Neural progenitor cell (in vitro differentiated cells): ENCODE results near the gene C20orf144. TPM values are rescaled to one million over a fixed set of nuclear protein-coding genes. Genes with fewer than 3 reads are reported as not detected.

ENCODE experiments used
- DNase-seq: peaks from one replicate; pipeline ENCODE4 v3.0.0-alpha.2; 2016; ENCODE audit warnings: low spot score
- H2AFZ ChIP-seq: fragments of 200-600 bp; sonication (generic); replicated peaks from 2 replicates; pipeline ENCODE4 v1.6.1; 2016; ENCODE audit warnings: antibody characterized with exemption
- H3F3A ChIP-seq: fragments of 200-600 bp; sonication (generic); 2 replicates; pipeline ENCODE4 v1.6.1; 2016; ENCODE audit warnings: antibody characterized with exemption, low read depth
- H3K27ac ChIP-seq: fragments of 200-600 bp; sonication (generic); 2 replicates; pipeline ENCODE4 v1.5.1; 2016; ENCODE audit warnings: mild to moderate bottlenecking
- H3K27me3 ChIP-seq: fragments of 200-600 bp; sonication (generic); 2 replicates; pipeline ENCODE4 v1.6.1; 2016; ENCODE audit warnings: mild to moderate bottlenecking, moderate library complexity
- H3K36me3 ChIP-seq: fragments of 200-600 bp; sonication (generic); 2 replicates; pipeline ENCODE4 v1.5.1; 2016
- H3K4me1 ChIP-seq: fragments of 200-600 bp; sonication (generic); 2 replicates; pipeline ENCODE4 v1.6.1; 2016; ENCODE audit warnings: mixed run types
- H3K4me2 ChIP-seq: fragments of 200-600 bp; sonication (generic); 2 replicates; pipeline ENCODE4 v1.6.1; 2016
- H3K4me3 ChIP-seq: fragments of 200-600 bp; sonication (generic); 2 replicates; pipeline ENCODE4 v1.5.1; 2016
- H3K79me2 ChIP-seq: fragments of 200-600 bp; sonication (generic); 2 replicates; pipeline ENCODE4 v1.6.1; 2016; ENCODE audit warnings: low read depth
- H3K9ac ChIP-seq: fragments of 200-600 bp; sonication (generic); 2 replicates; pipeline ENCODE4 v1.6.1; 2016
- H3K9me3 ChIP-seq: fragments of 200-600 bp; sonication (generic); 2 replicates; pipeline ENCODE4 v1.5.1; 2016; ENCODE audit warnings: low read depth
- H4K20me1 ChIP-seq: fragments of 200-600 bp; sonication (generic); 2 replicates; pipeline ENCODE4 v1.6.1; 2016; ENCODE audit warnings: low read depth
- H3K27ac Mint-ChIP-seq: 3 replicates; pipeline ENCODE4 v1.8.0; 2021; ENCODE audit warnings: mixed read lengths
- H3K27me3 Mint-ChIP-seq: 2 replicates; pipeline ENCODE4 v1.8.0; 2022; ENCODE audit warnings: low read depth, mild to moderate bottlenecking, inconsistent platforms, moderate library complexity, mixed read lengths; ENCODE audit not compliant: insufficient read depth
- H3K36me3 Mint-ChIP-seq: 3 replicates; pipeline ENCODE4 v1.8.0; 2021; ENCODE audit warnings: mixed read lengths
- H3K4me1 Mint-ChIP-seq: 3 replicates; pipeline ENCODE4 v1.8.0; 2021; ENCODE audit warnings: mixed read lengths
- H3K4me3 Mint-ChIP-seq: 3 replicates; pipeline ENCODE4 v1.8.0; 2021; ENCODE audit warnings: mild to moderate bottlenecking, moderate library complexity, mixed read lengths
- H3K9me3 Mint-ChIP-seq: 3 replicates; pipeline ENCODE4 v1.8.0; 2020; ENCODE audit warnings: mixed read lengths
- CTCF ChIP-seq: fragments of 200-600 bp; sonication (generic); IDR thresholded peaks from 2 replicates; pipeline ENCODE4 v1.5.1; 2017; ENCODE audit warnings: antibody characterized with exemption, mild to moderate bottlenecking
- EZH2 ChIP-seq: fragments of 200-600 bp; sonication (generic); IDR thresholded peaks from 2 replicates; pipeline ENCODE4 v1.6.1; 2017; ENCODE audit warnings: antibody characterized with exemption, mild to moderate bottlenecking, moderate library complexity
- EZH2phosphoT487 ChIP-seq: fragments of 200-600 bp; sonication (generic); IDR thresholded peaks from 2 replicates; pipeline ENCODE4 v1.6.1; 2017; ENCODE audit warnings: antibody characterized with exemption
- total RNA-seq: library from RNA; depleted of rRNA; stranded (reverse); fragments of >200 nt; gene quantifications from 2 replicates; pipeline ENCODE4 v1.2.3, GENCODE V29; 2015; ENCODE audit warnings: low replicate concordance

The C20orf144 gene
- total RNA-seq, 1 donor from 2014 or later: not detected

DNA sequence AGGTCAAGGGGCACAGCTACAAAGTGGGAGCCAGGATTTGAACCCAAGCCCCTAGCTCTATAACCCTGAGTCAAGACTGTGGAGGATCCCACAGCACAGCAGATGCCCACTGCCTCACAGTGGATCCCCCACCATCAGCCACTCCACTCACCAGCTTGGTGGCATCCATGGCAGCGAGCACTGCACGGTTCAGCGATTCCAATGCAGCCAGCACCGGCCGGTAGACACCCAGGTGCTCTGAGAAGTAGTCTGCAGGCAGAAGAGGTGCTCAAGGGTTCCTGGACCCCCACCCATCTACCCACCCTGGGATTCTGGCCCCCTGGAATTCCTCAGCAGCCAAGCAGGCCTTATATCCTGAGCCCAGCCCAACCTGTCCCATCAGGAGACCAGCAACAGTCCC is 7.1 kb downstream of the C20orf144 start:
- H3K79me2 ChIP-seq: no peaks in the 10 kb centered on the region
- H3K9ac ChIP-seq: no peak overlapping the region
- TF ChIP-seq EZH2phosphoT487 (no peak), CTCF (no peak), EZH2 (no peak)
- no peaks in the 10 kb centered on the region for H3K9me3 ChIP-seq
- H3K36me3 ChIP-seq: no peaks in the 10 kb centered on the region
- Mint-ChIP-seq H3K36me3 (peaks cover 19% of the 10 kb centered on the region), H3K4me1 (peaks cover 37% of the 10 kb centered on the region), H3K9me3 (no peaks in the 10 kb centered on the region), H3K27me3 (peaks cover 8% of the 10 kb centered on the region), H3K27ac (no peak overlapping the region), H3K4me3 (no peak overlapping the region)
- H2AFZ ChIP-seq: no peak overlapping the region
- no peak overlapping the region for H3K27ac ChIP-seq
- peaks cover 12% of the 10 kb centered on the region for H3K4me1 ChIP-seq
- no peak overlapping the region for H3K4me3 ChIP-seq
- DNase-seq: no peak
- H3F3A ChIP-seq: peaks cover 21% of the 10 kb centered on the region
- H3K27me3 ChIP-seq: peaks cover 10% of the 10 kb centered on the region
- no peak overlapping the region for H3K4me2 ChIP-seq
- H4K20me1 ChIP-seq: no peaks in the 10 kb centered on the region

GRCh38 chr20:33669873-33670640 is 7.9 kb downstream of the C20orf144 start:
- no peak overlapping the region for H3K27ac Mint-ChIP-seq
- Histone ChIP-seq H3K4me1 (peaks cover 17% of the 10 kb centered on the region), H3K36me3 (no peaks in the 10 kb centered on the region), H3K9me3 (no peaks in the 10 kb centered on the region), H3F3A (peaks cover 23% of the 10 kb centered on the region), H3K79me2 (no peaks in the 10 kb centered on the region), H3K4me2 (no peak overlapping the region), H3K27ac (no peak overlapping the region), H3K27me3 (peaks cover 10% of the 10 kb centered on the region), H3K4me3 (no peak overlapping the region), H2AFZ (no peak overlapping the region), H4K20me1 (peaks cover 7% of the 10 kb centered on the region), H3K9ac (no peak overlapping the region)
- H3K27me3 Mint-ChIP-seq: peaks cover 10% of the 10 kb centered on the region
- H3K9me3 Mint-ChIP-seq: no peaks in the 10 kb centered on the region
- peaks cover 19% of the 10 kb centered on the region for H3K36me3 Mint-ChIP-seq
- no peak for DNase-seq
- H3K4me1 Mint-ChIP-seq: peaks cover 34% of the 10 kb centered on the region
- H3K4me3 Mint-ChIP-seq: no peak overlapping the region
- TF ChIP-seq EZH2phosphoT487: no peak
- TF ChIP-seq CTCF: no peak
- TF ChIP-seq EZH2: no peak

DNA sequence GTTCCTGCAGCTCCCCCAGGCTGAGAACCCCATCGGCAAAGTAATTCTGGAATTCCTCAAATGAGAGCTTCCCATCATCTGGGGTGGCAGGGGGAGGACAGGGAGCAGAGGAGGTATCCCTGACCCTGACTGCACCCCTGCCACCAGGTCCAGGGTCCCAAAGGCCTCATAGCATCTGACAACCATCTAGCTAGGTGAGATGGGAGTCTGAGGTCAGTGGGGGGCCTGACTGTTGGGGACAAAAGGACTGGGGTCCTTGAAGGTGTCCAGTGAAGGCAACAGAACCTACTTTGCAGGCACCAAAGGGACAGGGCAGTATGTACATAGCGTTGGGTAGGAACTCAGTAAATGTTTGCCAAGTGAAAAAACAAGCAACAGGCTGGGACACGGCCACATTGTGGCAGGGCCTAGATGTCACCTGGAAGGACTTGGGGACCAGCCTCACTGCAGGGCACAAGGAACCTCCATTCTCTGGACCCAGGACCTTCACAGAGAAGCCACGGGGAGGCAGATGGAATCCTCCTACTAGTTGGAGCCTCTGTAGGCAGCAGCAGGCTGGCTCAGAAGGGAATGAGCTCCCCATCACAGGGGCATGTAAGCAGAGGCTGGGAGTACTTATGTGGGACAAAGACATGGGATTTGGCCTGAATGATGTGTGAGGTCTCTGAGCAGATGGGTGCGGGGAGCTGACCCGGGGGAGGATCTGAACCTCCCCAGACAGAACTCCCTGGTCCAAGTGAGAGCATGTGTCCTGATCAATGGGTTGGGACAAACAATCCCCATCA is 8.8 kb downstream of the C20orf144 start:
- Histone ChIP-seq H4K20me1 (peaks cover 16% of the 10 kb centered on the region), H3K4me1 (peaks cover 23% of the 10 kb centered on the region), H3K9ac (no peak overlapping the region), H3K4me2 (no peak overlapping the region), H3K27me3 (peaks cover 10% of the 10 kb centered on the region), H3K27ac (no peak overlapping the region), H3F3A (peaks cover 30% of the 10 kb centered on the region), H3K4me3 (no peak overlapping the region), H2AFZ (no peak overlapping the region), H3K9me3 (no peaks in the 10 kb centered on the region), H3K79me2 (no peaks in the 10 kb centered on the region), H3K36me3 (no peaks in the 10 kb centered on the region)
- H3K36me3 Mint-ChIP-seq: peaks cover 19% of the 10 kb centered on the region
- DNase-seq: no peak
- H3K4me3 Mint-ChIP-seq: peak overlapping the region; percentile 9
- no peak overlapping the region for H3K27ac Mint-ChIP-seq
- peaks cover 10% of the 10 kb centered on the region for H3K27me3 Mint-ChIP-seq
- H3K9me3 Mint-ChIP-seq: no peaks in the 10 kb centered on the region
- TF ChIP-seq EZH2phosphoT487 (no peak), CTCF (no peak), EZH2 (no peak)
- peaks cover 38% of the 10 kb centered on the region for H3K4me1 Mint-ChIP-seq
